Measurements from ENCODE around the gene MTMR12. TPM values are rescaled to one million over a fixed set of nuclear protein-coding genes. Genes with fewer than 3 reads are reported as not detected.

MTMR12 gene
- total and polyA plus RNA-seq, 2 experiments from 2014 or later, result 18.3 to 51.6 TPM

GRCh38 chr5:32360906-32361305 is 48.2 kb upstream of the MTMR12 start:
- peaks cover 28% of the 10 kb centered on the region for H3K36me3 Mint-ChIP-seq (ENCODE audit: low read depth)
- no peak overlapping the region for H3K4me3 Mint-ChIP-seq

More at GRCh38 chr5:32360906-32361305, 48.2 kb upstream of the MTMR12 start:
- H3K4me1 ChIP-seq (ENCODE audit: insufficient read depth), result peaks cover 20% of the 10 kb centered on the region
- no peaks in the 10 kb centered on the region; the same call in 1 of the 2 replicates for H3F3A ChIP-seq (replicated peaks; ENCODE audit: low read depth)
- H3K79me2 ChIP-seq (replicated peaks; ENCODE audit: insufficient read depth), result no peaks in the 10 kb centered on the region
- DNase-seq (ENCODE audit: low spot score) (no peak), ATAC-seq (no peak)
- no peaks in the 10 kb centered on the region; the same call in 1 of the 2 replicates for H4K20me1 ChIP-seq (replicated peaks; ENCODE audit: insufficient read depth)
- H3K27ac Mint-ChIP-seq, result 0 out of 2 replicates have a peak overlapping the region, but pooled peaks have one; percentile 62
- peaks cover 22% of the 10 kb centered on the region; the same call in 1 of the 2 replicates for H3K36me3 ChIP-seq (ENCODE audit: insufficient read depth)
- H3K9me2 ChIP-seq (ENCODE audit: insufficient read depth), result 0 out of 2 replicates have a peak, but pooled peaks cover 3% of the 10 kb centered on the region
- no peak overlapping the region for H2AFZ ChIP-seq
- H3K27me3 ChIP-seq (ENCODE audit: insufficient read depth), result no peaks in the 10 kb centered on the region
- peaks cover 3% of the 10 kb centered on the region; the same call in 1 of the 3 replicates for H3K9me3 Mint-ChIP-seq
- peaks cover 21% of the 10 kb centered on the region; the same call in 2 of the 3 replicates for H3K4me1 Mint-ChIP-seq
- peak overlapping the region; percentile 56; the same call in 1 of the 2 replicates for H3K27ac ChIP-seq (ENCODE audit: low read depth)
- no peak overlapping the region for H3K4me3 ChIP-seq
- TF ChIP-seq JUNB (IDR thresholded peaks at IDR 0.05; ENCODE audit: unreplicated experiment) (no peak), ZNF462 (CRISPR knock-in tag; IDR thresholded peaks at IDR 0.05) (no peak), ZNF331 (CRISPR knock-in tag; IDR thresholded peaks at IDR 0.05; ENCODE audit: low read depth) (no peak), NANOG (IDR thresholded peaks at IDR 0.05; ENCODE audit: borderline replicate concordance) (no peak)
- H3K27me3 Mint-ChIP-seq (ENCODE audit: insufficient read depth, low read depth, poor library complexity), result no peaks in the 10 kb centered on the region
- H3K4me2 ChIP-seq, result no peak overlapping the region

Measured in GM23338 (cell line).